Dermis blood vessel endothelial cell (primary cell): Measurements from ENCODE around the gene VPS26C. TPM values are rescaled to one million over a fixed set of nuclear protein-coding genes. Genes with fewer than 3 reads are reported as not detected.

Experiments used
- DNase-seq: peaks from one replicate; pipeline ENCODE4 v3.0.0; 2010
- total RNA-seq: library from RNA; depleted of rRNA; stranded (reverse); fragments of >200 nt; gene quantifications from 2 replicates; pipeline ENCODE4 v1.2.3, GENCODE V29; 2014

VPS26C gene
- total RNA-seq, 1 donor from 2014 or later, result 115 TPM

DNA sequence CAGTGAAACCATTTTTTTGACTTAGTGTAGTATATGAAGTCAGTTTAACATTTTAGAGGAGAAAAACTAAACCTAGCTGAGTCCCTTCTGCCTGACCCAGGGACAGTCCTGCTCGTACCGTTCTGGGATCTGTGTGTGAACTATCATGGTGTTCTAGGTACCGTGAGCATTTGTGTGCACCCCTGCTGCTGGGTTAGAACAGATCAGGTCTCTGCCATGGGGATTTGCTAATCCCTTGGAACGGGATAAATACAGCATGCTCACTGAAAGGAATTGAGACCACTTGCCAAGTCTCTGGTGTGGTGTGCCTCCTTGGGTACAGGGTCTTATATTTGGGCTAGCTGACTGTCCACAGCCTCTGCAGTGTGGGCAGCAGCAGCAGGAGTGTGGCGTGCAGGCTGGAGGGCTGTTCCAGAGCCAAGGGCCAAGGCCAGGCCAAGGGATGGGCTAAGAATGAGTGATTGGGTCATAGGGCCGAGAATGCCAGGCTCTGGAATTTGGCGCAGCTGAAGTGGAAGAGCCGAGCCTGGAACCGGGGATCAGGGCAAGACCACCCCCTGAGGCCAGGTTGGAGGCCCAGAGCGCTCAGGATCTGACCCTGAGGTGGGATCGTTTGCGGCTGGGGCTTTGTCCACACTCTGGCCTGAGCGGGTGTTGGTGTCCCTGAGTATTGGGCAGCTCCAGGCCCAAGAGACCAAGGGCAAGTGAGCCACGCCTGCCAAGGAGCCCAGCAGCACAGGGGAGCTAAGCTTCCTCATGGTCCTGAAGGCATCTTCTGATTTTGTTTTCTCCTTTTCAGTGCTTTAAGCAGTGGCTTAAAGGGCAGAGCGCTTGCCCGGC is 66.3 kb downstream of the VPS26C start:
- no peak for DNase-seq

DNA sequence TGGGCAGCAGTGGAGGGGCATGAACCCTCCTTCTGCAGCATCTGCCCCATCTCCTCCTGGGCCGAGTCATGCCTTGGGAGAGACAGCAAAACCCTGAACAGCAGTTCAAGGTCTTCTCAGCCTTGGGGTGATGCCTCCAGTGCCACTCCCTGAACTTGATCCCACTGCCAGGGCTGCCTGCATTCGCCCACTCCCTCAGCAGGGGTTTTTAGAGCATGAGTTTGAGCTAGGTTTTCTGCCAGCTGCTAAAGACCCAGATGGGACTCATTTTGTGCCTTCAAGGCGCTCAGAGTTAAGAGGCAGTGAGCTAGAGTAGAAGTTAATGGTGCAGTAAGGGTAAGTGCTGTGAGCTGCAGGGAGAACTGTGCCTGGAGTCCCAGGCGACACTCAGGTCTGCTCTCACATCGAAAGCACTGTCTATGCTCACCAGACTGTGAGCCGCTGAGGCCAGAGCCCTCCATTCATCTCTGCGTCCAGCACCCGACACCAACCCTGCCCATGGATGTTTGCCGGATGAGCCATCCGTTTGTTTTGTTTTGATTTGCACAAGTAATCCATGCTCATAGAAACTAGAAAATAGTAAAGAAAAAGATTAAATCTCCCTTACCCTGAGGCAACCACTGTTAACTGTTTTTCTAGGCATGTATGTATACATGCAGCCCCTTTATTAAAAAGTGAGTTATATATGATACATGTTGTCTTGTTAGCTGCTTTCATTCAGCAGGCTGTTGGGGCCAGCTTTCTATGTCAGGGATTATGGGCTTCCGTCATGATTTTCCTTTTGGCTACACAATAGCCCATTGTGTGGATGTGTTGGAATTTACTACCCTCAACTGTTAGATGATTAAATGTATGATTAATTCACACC is 67.8 kb downstream of the VPS26C start:
- peak; percentile 86 for DNase-seq

DNA sequence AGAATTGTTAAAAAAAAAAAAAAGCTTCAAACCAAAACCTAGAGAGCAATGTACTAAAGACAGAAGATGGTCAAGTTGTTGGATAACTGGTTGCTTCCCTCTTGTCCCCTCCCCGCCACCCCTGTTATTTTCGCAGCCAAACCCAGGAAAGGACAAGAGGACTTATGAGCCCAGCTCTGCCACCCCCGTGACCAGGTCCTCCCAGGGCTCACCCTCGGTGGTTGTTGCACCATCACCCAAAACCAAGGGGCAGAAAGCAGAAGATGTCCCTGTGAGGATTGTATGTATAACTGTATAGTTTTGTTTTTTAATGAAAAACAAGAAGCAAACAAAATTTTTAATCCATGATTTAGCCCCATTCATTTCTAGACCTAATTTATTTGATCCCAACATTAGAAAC is 69.4 kb downstream of the VPS26C start:
- no peak for DNase-seq

DNA sequence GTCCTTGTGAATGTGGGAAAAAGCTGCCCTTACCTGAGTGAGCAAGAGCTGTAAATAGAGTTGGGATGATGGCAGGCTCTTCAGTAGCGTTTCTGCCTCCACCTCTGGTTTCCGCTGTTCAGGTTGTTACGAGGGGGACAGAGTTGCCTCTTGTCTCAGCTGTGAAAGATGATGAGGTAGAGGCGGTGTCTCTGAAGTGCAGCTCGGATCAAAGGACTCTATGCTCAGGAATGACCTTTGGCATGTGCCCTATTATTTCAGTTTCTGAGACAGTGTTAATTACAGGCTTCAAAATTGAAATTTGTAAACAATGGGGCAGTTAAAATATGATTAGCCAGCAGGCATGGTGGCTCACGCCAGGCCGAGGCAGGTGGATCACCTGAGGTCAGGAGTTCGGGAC is 70.3 kb downstream of the VPS26C start:
- DNase-seq, result no peak

DNA sequence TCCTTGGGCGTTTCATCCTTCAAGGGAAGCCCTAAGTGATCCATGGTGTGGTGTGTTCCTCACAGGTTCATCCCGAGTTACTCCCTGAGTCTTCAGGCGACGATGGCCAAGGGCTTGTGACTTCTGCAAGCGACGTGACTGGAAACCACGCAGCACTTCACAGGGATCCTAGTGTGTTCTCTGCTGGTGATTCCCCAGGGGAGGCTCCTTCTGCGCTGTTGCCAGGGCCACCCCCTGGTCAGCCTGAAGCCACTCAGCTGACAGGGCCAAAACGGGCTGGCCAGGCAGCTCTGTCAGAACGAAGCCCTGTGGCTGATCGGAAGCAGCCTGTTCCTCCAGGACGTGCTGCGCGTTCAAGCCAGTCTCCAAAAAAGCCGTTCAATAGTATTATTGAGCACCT is 71.5 kb downstream of the VPS26C start:
- DNase-seq, result no peak

DNA sequence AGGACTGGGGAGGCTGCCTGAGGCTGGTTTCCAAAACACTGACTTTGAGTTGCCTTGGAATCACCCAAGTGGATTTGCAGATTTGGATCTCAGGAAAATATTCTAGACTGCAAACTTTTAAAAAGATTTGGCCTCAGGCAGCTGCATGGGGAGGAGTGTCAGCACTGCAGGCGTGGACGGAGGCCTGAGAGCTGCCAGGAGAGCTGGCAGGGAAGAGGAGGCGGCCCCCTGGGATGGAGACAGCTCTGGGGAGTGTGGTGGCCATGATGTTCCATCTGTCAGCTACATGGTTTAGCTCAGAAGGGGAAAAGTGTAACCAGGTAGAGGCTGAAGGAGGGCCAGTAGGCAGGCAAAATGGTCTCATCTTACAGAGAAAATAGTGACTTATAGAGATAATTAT is 72.1 kb downstream of the VPS26C start:
- DNase-seq, result no peak

DNA sequence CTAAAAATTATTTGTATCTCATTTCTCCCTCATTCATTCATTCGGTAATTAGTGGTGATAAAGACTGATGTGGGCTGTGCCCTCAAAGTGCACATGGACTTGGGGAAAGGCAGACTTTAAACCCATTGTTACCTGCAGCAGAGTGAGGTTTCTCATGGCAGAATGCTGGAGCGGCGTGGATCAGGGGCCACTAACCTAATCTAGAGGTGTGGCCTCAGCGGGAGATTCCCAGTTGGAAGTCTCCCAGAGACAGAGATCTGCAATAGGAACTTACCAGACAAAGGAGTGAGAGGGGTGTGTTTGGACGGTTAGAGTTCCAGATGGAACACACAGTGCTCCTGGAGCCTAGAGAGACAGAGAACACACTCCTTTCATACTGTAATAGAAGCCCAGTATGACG is 73.5 kb downstream of the VPS26C start:
- no peak for DNase-seq

DNA sequence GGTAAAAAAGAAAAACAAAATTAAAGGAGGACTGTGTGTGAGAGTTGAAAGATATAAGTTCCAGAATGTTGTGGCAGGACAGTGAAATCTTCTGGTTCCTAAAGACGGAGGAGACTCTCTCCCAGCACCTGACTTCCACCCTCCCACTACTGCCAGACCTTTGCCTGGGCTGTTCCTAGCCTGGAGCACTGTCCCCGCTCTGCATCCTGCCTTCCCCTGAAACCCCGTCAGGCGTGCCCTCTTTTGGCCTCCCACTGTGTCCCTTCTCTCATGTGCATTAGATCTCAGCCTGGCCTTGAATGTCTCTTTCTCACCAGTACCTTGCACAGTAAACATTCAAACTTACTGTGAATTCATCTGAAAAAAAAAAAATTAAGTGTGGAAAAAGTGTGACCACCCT is 74.1 kb downstream of the VPS26C start:
- no peak for DNase-seq

DNA sequence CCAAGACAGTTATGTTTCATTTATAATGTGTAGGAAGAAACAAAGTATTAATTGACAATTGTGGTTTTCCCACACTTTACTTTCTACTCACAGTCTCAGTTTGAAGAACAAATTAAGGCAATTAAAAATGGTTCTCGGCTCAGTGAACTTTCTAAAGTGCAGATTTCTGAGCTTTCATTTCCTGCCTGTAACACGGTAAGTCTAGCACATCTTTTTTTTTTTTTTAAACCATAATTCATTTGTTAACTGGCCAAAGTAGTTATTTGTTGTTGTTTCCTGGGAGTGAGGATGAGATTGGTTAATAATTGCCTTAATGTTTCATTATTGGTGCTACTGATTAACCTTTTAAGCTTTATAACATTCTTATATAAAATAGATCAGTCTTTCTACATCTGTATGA is 75.1 kb downstream of the VPS26C start:
- DNase-seq, result no peak

DNA sequence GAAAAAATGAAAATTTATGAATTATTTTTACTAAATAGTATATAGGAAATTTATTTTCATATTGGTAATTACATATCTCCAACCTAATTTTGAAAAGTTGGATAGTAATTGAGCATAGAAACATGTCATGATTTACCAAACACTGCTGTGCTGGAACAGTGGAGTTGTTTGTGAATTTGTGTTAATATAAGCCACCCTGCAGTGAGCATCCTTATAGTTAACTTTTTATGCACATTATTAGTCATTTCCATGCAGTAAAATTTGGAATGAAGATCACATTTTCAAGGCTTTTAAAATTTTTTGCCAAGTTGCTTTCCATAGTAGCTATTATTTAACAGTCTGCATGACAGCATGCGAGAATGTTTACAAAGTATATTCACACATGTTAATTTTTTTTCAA is 78.3 kb downstream of the VPS26C start:
- DNase-seq, result no peak

DNA sequence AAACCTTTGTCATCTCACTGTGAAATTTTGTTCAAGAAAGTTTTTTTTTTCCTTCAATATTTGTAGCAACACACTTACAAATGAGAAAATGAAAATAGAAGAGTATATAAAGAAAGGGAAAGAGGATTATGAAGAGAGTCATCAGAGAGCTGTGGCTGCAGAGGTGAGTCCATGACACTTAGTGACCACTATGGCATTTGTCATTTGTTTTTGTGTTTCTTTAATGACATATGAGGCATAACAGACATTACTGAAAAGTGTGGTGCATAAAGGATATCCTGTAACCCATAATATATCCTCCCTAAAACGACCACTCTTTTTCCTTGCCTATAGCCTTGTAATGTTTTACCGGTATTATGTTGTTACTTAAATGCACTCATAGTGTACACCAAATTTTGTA is 80.2 kb downstream of the VPS26C start:
- DNase-seq, result no peak

DNA sequence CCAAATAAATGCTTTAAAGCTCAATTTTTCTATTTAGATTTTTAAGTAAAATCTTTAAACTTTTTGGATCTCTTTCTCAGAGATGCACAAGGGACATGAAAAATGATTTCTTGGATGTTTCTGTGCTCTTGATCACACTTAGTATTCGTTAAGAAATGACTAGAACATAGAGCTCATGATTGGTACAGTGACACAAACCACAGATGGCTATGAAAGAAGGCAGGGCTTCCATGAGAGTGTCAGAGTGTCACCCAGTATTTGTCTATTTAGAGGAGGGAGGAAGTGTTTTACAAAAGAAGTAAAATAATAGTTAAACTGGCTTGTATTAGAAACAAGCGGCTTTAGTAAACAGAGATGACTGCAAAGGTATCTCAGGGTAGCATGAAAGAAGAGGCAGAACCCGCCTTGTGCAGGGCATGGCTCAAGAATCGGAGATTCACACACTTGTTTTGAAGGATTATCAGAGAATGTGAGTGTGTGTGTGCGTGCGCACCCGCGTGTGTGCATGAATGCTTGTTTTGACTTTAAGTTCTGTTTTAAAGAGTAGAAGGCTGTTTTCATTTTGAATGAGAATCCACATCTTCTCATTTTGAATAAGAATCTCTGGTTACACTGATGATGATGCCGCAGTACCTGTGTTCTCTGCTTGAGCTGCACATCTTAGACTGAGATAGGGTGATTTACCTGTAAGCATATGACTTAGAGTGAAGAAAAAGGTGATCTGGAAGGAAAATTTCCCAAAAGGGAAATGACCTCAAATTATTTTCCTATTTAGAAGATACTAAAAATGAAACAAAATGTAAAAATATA is 82.1 kb downstream of the VPS26C start:
- DNase-seq, result no peak

DNA sequence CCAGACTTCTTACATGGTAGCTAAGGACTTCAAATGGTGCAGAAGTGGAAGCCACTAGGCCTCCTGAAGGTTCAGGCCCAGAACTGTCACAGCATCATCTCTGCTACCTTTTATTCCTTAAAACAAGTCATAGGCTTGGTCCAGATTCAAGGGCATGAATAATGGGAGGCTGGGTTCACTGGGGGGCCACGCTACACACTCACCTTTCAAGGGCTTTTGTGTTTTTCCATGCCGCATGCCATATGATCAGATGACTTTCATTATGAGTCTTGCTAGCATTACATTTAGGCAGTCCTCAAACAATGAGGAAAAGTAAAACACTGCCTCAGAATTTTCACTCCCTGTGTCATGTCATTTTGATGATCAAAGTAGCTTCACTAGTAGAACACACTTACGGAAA is 83.4 kb downstream of the VPS26C start:
- no peak for DNase-seq

DNA sequence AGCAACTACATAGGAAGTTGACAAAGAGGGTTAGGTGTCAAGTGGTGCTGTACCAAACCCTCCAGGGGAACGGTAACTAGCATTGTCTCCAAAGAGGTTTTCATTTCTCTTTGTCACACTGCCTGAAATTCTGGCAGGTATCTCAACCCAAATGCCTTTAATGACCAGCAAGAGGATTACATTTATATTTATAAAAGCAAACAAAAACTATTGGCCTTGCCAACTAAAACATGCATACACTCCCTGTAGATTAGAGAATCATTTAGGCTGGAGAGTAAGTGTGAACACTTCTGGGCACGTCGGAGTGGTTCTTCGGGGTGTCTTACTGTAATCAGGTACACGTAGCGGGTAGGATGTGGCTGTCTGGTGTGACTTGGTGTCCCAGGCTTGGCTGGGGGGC is 84.9 kb downstream of the VPS26C start:
- DNase-seq, result no peak

DNA sequence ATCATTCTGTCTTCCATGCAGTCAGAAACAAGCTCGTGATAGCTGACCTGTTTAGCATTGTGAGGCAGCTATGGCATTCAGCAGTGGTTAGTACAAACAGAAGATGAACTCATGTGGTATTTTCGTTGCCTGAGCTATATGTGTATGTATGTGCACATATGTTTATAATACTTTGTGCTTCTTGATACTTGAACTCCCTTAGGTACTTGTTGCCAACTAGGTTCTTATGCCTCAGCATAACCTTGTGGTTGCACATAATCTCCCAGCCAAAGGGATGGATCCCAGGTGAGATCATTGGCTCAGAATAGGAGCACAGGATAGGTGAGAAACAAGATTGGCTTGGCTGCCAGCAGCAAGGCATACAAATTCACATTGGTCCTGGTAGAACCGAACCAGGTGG is 86.1 kb downstream of the VPS26C start:
- DNase-seq, result no peak

DNA sequence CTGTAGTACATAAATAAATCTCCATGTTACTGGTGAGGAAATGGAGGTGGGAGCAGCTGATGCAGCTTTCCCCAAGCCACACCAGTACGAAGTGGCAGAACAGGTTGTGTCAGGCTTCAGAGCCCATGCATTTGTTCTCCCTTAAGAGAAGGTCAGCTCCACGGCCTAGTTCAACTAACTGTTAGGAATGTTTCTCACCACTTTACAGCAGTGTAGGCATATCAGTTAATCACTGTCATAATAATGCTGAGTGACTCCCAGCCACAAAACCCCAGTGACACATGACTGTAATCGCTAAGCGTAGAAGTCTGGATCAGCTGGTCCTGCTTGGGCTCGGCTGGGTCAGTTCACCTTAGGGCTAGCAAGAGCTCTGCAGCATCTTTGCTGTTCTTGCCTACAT is 90.4 kb downstream of the VPS26C start:
- DNase-seq, result no peak

Other genes starting within 250 kb of the VPS26C start
- 4.2 and 5.6 TPM in 2 replicates for gene PIGP, start 194.3 kb downstream of the VPS26C start, total RNA-seq
- 197 and 198 TPM in 2 replicates for gene TTC3, start 194.1 kb downstream of the VPS26C start, total RNA-seq
- 75.6 and 94.8 TPM in 2 replicates for gene DYRK1A, start 99.4 kb upstream of the VPS26C start, total RNA-seq